ENCODE measurements around the gene CD8B2.
"Not testable (repeated sequence)": the region's sequence is repeated elsewhere in the genome, so short reads cannot be mapped to it uniquely, and the experiment has no call there.

The CD8B2 gene

DNA sequence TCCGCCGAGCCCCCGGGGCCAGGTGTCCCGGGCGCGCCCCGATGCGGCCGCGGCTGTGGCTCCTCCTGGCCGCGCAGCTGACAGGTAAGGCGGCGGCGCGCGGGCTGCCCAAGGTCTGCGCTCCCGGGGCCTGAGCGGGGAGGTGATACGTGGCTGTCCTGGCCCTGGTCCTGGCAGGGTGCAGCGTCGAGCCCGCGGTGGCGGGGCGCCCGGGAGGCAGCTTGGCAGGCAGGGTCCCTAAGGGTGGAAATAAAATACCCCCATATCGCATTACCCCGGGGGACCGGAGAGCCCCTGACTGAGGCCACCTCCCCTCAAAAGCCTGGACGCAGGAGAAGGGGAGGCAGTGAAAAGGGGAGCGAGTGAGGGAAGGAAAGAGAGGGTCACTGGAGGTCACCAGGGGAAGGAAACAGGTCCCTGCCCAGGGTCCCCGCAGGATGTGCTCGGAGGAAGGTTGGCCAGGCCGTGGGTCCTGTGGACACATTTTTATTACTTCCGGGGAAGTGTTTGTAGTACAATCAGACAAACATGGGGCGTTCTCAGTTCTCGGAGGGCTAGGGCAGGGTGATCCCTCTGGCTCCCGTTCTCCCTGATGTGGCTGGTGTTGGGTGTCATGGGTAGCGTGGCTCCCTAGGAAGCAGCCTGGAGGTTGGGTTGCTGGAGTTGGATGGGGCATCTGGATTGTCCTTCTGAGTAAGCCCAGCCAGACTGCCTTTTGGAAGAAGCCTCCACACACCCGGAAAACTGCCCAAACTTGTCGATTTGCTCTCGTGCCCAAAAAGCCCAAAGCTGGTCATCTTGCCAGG lies 425 bp downstream of the CD8B2 start:
- not testable (repeated sequence) for DNase-seq; H3K4me2 ChIP-seq (ENCODE audit: insufficient read depth, low read length); H3K4me1 ChIP-seq (ENCODE audit: insufficient read depth, low read length); H3K27me3 ChIP-seq (ENCODE audit: insufficient read depth, low read length, poor library complexity); H2AFZ ChIP-seq (ENCODE audit: low read depth, low read length); H3K4me3 ChIP-seq (ENCODE audit: low read depth in 1 of 2, low read length in 2 of 2); H3K9ac ChIP-seq (ENCODE audit: low read depth, low read length); H3K9me3 ChIP-seq (ENCODE audit: insufficient read depth, low read length, severe bottlenecking); H3K79me2 ChIP-seq (ENCODE audit: insufficient read depth, low read length); H4K20me1 ChIP-seq (ENCODE audit: insufficient read depth, low read length); H3K27ac ChIP-seq (ENCODE audit: low read length); ATAC-seq (ENCODE audit: insufficient read depth, low read depth); H3K36me3 ChIP-seq (ENCODE audit: insufficient read depth, low read length)

DNA sequence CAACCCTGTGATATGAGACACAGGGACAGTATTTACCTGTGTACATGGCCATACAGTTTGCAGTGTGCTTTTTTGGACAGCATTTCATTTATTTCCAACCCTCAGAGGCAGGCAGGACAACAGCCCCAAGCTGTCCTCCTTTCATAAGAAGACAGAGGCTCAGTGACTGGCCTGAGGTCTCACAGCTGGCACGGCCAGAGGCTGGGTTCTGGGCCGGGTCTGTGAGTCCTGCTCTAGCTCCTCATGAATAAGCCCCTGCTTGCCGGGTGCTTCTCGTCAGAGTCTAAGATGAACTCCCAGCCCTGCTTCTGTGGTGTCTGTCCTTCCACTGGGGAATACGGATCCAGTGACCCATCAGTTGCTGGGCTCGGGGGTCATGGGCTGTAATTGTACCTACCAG lies 2.5 kb downstream of the CD8B2 start:
- not testable (repeated sequence) for H3K27ac ChIP-seq (ENCODE audit: low read length); H3K9me3 ChIP-seq (ENCODE audit: insufficient read depth, low read length, severe bottlenecking); H3K4me2 ChIP-seq (ENCODE audit: insufficient read depth, low read length); H4K20me1 ChIP-seq (ENCODE audit: insufficient read depth, low read length); H3K9ac ChIP-seq (ENCODE audit: low read depth, low read length); H3K4me1 ChIP-seq (ENCODE audit: insufficient read depth, low read length); DNase-seq; H3K4me3 ChIP-seq (ENCODE audit: low read depth in 1 of 2, low read length in 2 of 2); ATAC-seq (ENCODE audit: insufficient read depth, low read depth); H3K27me3 ChIP-seq (ENCODE audit: insufficient read depth, low read length, poor library complexity); H2AFZ ChIP-seq (ENCODE audit: low read depth, low read length); H3K36me3 ChIP-seq (ENCODE audit: insufficient read depth, low read length); H3K79me2 ChIP-seq (ENCODE audit: insufficient read depth, low read length)

DNA sequence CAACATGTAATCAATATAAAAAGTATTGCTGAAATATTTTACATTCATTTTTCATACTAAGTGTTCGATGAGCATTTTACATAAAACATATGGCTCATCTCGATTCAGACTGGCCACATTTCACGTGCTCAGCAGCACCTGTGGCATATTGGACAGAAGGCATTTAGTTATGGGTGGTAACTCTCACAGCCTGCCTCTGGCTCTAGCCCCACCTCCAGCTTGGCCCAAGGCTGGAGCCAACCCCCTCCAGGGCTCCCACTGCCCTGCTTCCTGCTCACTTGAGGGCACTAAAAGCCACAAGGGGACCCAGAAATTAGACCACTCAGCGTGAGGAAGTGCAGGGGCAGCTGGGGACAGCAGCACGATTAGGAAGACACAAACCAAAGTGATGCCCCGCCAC lies 5.2 kb downstream of the CD8B2 start:
- H3K4me1 ChIP-seq (ENCODE audit: insufficient read depth, low read length); H3K9ac ChIP-seq (ENCODE audit: low read depth, low read length); DNase-seq; H3K36me3 ChIP-seq (ENCODE audit: insufficient read depth, low read length); H3K4me2 ChIP-seq (ENCODE audit: insufficient read depth, low read length); ATAC-seq (ENCODE audit: insufficient read depth, low read depth); H3K27ac ChIP-seq (ENCODE audit: low read length); H3K4me3 ChIP-seq (ENCODE audit: low read depth in 1 of 2, low read length in 2 of 2); H3K79me2 ChIP-seq (ENCODE audit: insufficient read depth, low read length); H2AFZ ChIP-seq (ENCODE audit: low read depth, low read length); H4K20me1 ChIP-seq (ENCODE audit: insufficient read depth, low read length); H3K9me3 ChIP-seq (ENCODE audit: insufficient read depth, low read length, severe bottlenecking); H3K27me3 ChIP-seq (ENCODE audit: insufficient read depth, low read length, poor library complexity): not testable (repeated sequence)

DNA sequence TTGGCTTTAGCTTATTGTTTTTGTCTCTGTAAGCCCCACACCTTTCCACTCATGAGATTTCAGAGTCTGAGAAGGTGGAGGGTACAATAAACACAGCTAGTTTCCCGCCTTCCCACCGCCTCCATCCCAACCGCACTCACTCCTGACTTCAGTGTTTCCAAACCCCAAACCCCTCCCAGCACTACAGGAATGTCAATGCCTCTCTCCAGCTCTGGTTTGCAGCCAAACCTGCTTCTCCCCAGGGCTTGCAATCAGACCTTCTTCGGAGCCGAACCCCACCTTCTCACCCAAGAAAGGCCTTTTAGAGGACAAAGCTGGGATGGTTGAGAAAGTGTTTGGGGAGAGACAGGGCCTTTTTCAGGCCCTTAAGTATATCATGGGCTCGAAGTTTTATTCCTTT lies 5.7 kb downstream of the CD8B2 start:
- H3K27me3 ChIP-seq (ENCODE audit: insufficient read depth, low read length, poor library complexity); H3K27ac ChIP-seq (ENCODE audit: low read length); DNase-seq; ATAC-seq (ENCODE audit: insufficient read depth, low read depth); H3K9me3 ChIP-seq (ENCODE audit: insufficient read depth, low read length, severe bottlenecking); H3K79me2 ChIP-seq (ENCODE audit: insufficient read depth, low read length); H3K4me1 ChIP-seq (ENCODE audit: insufficient read depth, low read length); H3K9ac ChIP-seq (ENCODE audit: low read depth, low read length); H3K36me3 ChIP-seq (ENCODE audit: insufficient read depth, low read length); H4K20me1 ChIP-seq (ENCODE audit: insufficient read depth, low read length); H3K4me3 ChIP-seq (ENCODE audit: low read depth in 1 of 2, low read length in 2 of 2); H2AFZ ChIP-seq (ENCODE audit: low read depth, low read length); H3K4me2 ChIP-seq (ENCODE audit: insufficient read depth, low read length): not testable (repeated sequence)

DNA sequence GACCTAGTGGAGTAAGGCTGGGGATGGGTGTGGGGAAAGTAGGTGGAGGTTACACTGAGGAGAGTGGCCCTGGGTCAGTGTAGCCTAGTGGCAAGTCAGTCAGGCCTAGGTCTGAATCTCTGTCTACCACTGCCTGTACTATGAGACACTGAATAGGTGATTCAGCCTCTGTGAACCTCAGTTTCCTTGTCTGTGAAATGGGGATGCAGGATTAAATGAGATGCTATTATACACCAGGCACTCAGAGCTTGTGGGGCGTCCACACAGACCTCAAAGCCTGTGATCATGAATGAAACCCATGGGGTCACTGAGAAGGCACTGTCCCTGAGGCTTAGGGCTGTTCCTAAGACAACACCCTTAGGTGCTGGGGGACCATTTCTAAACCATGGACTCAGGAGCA lies 11.4 kb downstream of the CD8B2 start:
- H3K9ac ChIP-seq (ENCODE audit: low read depth, low read length); ATAC-seq (ENCODE audit: insufficient read depth, low read depth); H3K27ac ChIP-seq (ENCODE audit: low read length); H3K4me3 ChIP-seq (ENCODE audit: low read depth in 1 of 2, low read length in 2 of 2); H3K36me3 ChIP-seq (ENCODE audit: insufficient read depth, low read length); H3K4me1 ChIP-seq (ENCODE audit: insufficient read depth, low read length); DNase-seq; H3K27me3 ChIP-seq (ENCODE audit: insufficient read depth, low read length, poor library complexity); H3K79me2 ChIP-seq (ENCODE audit: insufficient read depth, low read length); H3K4me2 ChIP-seq (ENCODE audit: insufficient read depth, low read length); H2AFZ ChIP-seq (ENCODE audit: low read depth, low read length); H3K9me3 ChIP-seq (ENCODE audit: insufficient read depth, low read length, severe bottlenecking); H4K20me1 ChIP-seq (ENCODE audit: insufficient read depth, low read length): not testable (repeated sequence)

DNA sequence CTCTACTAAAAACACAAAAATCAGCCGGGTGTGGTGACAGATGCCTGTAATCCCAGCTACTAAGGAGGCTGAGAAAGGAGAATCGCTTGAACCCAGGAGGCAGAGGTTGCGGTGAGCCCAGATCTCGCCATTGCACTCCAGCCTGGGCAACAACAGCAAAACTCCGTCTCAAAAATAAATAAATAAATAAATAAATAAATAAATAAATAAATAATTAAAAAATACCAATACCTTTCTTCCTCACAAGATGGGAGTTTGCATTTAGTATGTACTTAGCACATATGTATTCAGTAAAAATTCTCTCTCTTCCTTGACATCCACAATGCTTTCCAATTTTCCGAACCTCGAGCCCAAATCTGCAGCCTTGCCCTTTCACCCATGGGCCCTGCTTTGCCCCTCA lies 13.2 kb downstream of the CD8B2 start:
- not testable (repeated sequence) for H3K4me1 ChIP-seq (ENCODE audit: insufficient read depth, low read length); H3K27ac ChIP-seq (ENCODE audit: low read length); H2AFZ ChIP-seq (ENCODE audit: low read depth, low read length); H3K36me3 ChIP-seq (ENCODE audit: insufficient read depth, low read length); H3K9me3 ChIP-seq (ENCODE audit: insufficient read depth, low read length, severe bottlenecking); H3K4me2 ChIP-seq (ENCODE audit: insufficient read depth, low read length); ATAC-seq (ENCODE audit: insufficient read depth, low read depth); DNase-seq; H3K4me3 ChIP-seq (ENCODE audit: low read depth in 1 of 2, low read length in 2 of 2); H3K27me3 ChIP-seq (ENCODE audit: insufficient read depth, low read length, poor library complexity); H3K9ac ChIP-seq (ENCODE audit: low read depth, low read length); H4K20me1 ChIP-seq (ENCODE audit: insufficient read depth, low read length); H3K79me2 ChIP-seq (ENCODE audit: insufficient read depth, low read length)

DNA sequence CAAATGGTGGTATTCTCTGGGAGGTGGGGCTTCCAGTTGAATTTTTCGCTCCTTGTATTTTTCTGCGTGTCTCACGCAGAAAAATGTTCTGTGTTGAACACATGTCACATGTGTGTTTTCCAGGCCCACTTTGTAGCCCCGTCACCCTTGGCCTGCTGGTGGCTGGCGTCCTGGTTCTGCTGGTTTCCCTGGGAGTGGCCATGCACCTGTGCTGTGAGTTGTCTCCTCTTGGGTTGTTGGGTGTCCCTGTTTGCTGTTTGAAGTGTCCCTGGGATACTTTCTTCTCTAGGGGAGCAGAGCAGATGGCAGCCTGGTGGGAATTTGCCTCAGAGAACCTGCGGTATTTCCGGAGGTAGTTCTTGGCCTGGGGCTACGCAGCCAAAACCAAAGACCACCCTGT lies 15.2 kb downstream of the CD8B2 start:
- H3K4me3 ChIP-seq (ENCODE audit: low read depth in 1 of 2, low read length in 2 of 2); H3K36me3 ChIP-seq (ENCODE audit: insufficient read depth, low read length); H2AFZ ChIP-seq (ENCODE audit: low read depth, low read length); DNase-seq; H3K27me3 ChIP-seq (ENCODE audit: insufficient read depth, low read length, poor library complexity); H4K20me1 ChIP-seq (ENCODE audit: insufficient read depth, low read length); H3K9ac ChIP-seq (ENCODE audit: low read depth, low read length); H3K27ac ChIP-seq (ENCODE audit: low read length); ATAC-seq (ENCODE audit: insufficient read depth, low read depth); H3K9me3 ChIP-seq (ENCODE audit: insufficient read depth, low read length, severe bottlenecking); H3K4me1 ChIP-seq (ENCODE audit: insufficient read depth, low read length); H3K79me2 ChIP-seq (ENCODE audit: insufficient read depth, low read length); H3K4me2 ChIP-seq (ENCODE audit: insufficient read depth, low read length): not testable (repeated sequence)

DNA sequence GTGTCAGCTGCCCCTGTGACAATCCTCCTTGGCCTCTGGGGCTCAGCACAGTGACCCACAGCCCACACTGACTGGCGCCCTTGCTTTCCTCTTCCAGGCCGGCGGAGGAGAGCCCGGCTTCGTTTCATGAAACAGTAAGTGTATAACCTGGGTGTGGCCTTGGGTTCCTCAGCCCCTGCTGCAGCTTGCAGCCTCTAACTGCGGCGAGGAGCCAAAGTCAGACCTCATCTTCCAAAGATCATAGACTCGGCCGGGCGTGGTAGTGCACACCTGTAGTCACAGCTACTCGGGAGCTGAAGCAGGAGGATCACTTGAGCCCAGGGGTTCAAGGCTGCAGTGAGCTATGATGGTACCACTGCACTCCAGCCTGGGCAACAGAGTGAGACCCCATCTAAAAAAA lies 17.0 kb downstream of the CD8B2 start:
- not testable (repeated sequence) for H3K9me3 ChIP-seq (ENCODE audit: insufficient read depth, low read length, severe bottlenecking); H4K20me1 ChIP-seq (ENCODE audit: insufficient read depth, low read length); H3K36me3 ChIP-seq (ENCODE audit: insufficient read depth, low read length); H3K4me3 ChIP-seq (ENCODE audit: low read depth in 1 of 2, low read length in 2 of 2); H3K79me2 ChIP-seq (ENCODE audit: insufficient read depth, low read length); H3K4me2 ChIP-seq (ENCODE audit: insufficient read depth, low read length); H3K27me3 ChIP-seq (ENCODE audit: insufficient read depth, low read length, poor library complexity); H2AFZ ChIP-seq (ENCODE audit: low read depth, low read length); H3K27ac ChIP-seq (ENCODE audit: low read length); H3K4me1 ChIP-seq (ENCODE audit: insufficient read depth, low read length); ATAC-seq (ENCODE audit: insufficient read depth, low read depth); DNase-seq; H3K9ac ChIP-seq (ENCODE audit: low read depth, low read length)

Measured in DND-41 (cell line).